ENCODE results near the gene SH3PXD2A.

The SH3PXD2A gene

GRCh38 chr10:103795634-103796270 is 59.6 kb downstream of the SH3PXD2A start:
- H4K20me1 ChIP-seq (ENCODE audit: insufficient read depth), result no peaks in the 10 kb centered on the region
- no peak overlapping the region for H2AFZ ChIP-seq (ENCODE audit: low read depth)
- TF ChIP-seq CTCF (conservative IDR thresholded peaks at IDR 0.05; ENCODE audit: low read depth, low read length), result no peak
- no peaks in the 10 kb centered on the region for H3K79me2 ChIP-seq (ENCODE audit: insufficient read depth, low read depth)
- no peaks in the 10 kb centered on the region for H3K27me3 ChIP-seq (ENCODE audit: insufficient read depth, low read depth)
- no peak overlapping the region for H3K27ac ChIP-seq
- no peaks in the 10 kb centered on the region for H3K36me3 ChIP-seq (ENCODE audit: insufficient read depth)
- H3K4me3 ChIP-seq (IDR thresholded peaks at IDR 0.05; ENCODE audit: insufficient read depth, low read depth, low read length), result no peak overlapping the region
- no peaks in the 10 kb centered on the region for H3K4me1 ChIP-seq (ENCODE audit: low read depth, poor library complexity, severe bottlenecking)
- no peak overlapping the region for H3K9ac ChIP-seq
- H3K4me2 ChIP-seq, result no peak overlapping the region

- H3K36me3 ChIP-seq (ENCODE audit: insufficient read depth), result no peaks in the 10 kb centered on the region
- H4K20me1 ChIP-seq (ENCODE audit: insufficient read depth), result no peaks in the 10 kb centered on the region
- no peak overlapping the region for H2AFZ ChIP-seq (ENCODE audit: low read depth)
- H3K9ac ChIP-seq, result no peak overlapping the region
- no peaks in the 10 kb centered on the region for H3K79me2 ChIP-seq (ENCODE audit: insufficient read depth, low read depth)
- H3K4me1 ChIP-seq (ENCODE audit: low read depth, poor library complexity, severe bottlenecking), result no peaks in the 10 kb centered on the region
- H3K4me3 ChIP-seq (IDR thresholded peaks at IDR 0.05; ENCODE audit: insufficient read depth, low read depth, low read length), result no peak overlapping the region
- no peaks in the 10 kb centered on the region for H3K27me3 ChIP-seq (ENCODE audit: insufficient read depth, low read depth)
- H3K4me2 ChIP-seq, result no peak overlapping the region
- no peak for TF ChIP-seq CTCF (conservative IDR thresholded peaks at IDR 0.05; ENCODE audit: low read depth, low read length)
- no peak overlapping the region for H3K27ac ChIP-seq
Measured at GRCh38 chr10:103794996-103795395, 60.4 kb downstream of the SH3PXD2A start.

- no peaks in the 10 kb centered on the region for H3K27me3 ChIP-seq (ENCODE audit: insufficient read depth, low read depth)
- H3K4me2 ChIP-seq, result no peak overlapping the region
- no peak overlapping the region for H3K4me3 ChIP-seq (IDR thresholded peaks at IDR 0.05; ENCODE audit: insufficient read depth, low read depth, low read length)
- H3K9ac ChIP-seq, result no peak overlapping the region
- no peak overlapping the region for H3K27ac ChIP-seq
- H3K79me2 ChIP-seq (ENCODE audit: insufficient read depth, low read depth), result no peaks in the 10 kb centered on the region
- H2AFZ ChIP-seq (ENCODE audit: low read depth), result no peak overlapping the region
- H3K36me3 ChIP-seq (ENCODE audit: insufficient read depth), result no peaks in the 10 kb centered on the region
- TF ChIP-seq CTCF (conservative IDR thresholded peaks at IDR 0.05; ENCODE audit: low read depth, low read length), result no peak
- no peaks in the 10 kb centered on the region for H3K4me1 ChIP-seq (ENCODE audit: low read depth, poor library complexity, severe bottlenecking)
- H4K20me1 ChIP-seq (ENCODE audit: insufficient read depth), result no peaks in the 10 kb centered on the region
Measured at GRCh38 chr10:103793920-103794883, 61.2 kb downstream of the SH3PXD2A start.

GRCh38 chr10:103793429-103793828 is 61.9 kb downstream of the SH3PXD2A start:
- Histone ChIP-seq H3K27me3 (ENCODE audit: insufficient read depth, low read depth) (no peaks in the 10 kb centered on the region), H3K9ac (no peak overlapping the region), H3K36me3 (ENCODE audit: insufficient read depth) (no peaks in the 10 kb centered on the region), H3K27ac (no peak overlapping the region), H3K79me2 (ENCODE audit: insufficient read depth, low read depth) (no peaks in the 10 kb centered on the region), H4K20me1 (ENCODE audit: insufficient read depth) (no peaks in the 10 kb centered on the region), H2AFZ (ENCODE audit: low read depth) (no peak overlapping the region), H3K4me1 (ENCODE audit: low read depth, poor library complexity, severe bottlenecking) (no peaks in the 10 kb centered on the region), H3K4me3 (IDR thresholded peaks at IDR 0.05; ENCODE audit: insufficient read depth, low read depth, low read length) (no peak overlapping the region), H3K4me2 (no peak overlapping the region)
- no peak for TF ChIP-seq CTCF (conservative IDR thresholded peaks at IDR 0.05; ENCODE audit: low read depth, low read length)

All from KMS-11 (cell line).